ENCODE data around the gene TROAP. TPM values are rescaled to one million over a fixed set of nuclear protein-coding genes. Genes with fewer than 3 reads are reported as not detected.
A peak's percentile ranks its signal among the peaks of the same experiment; 100 is the strongest.

TROAP gene
- polyA plus RNA-seq (2013, experiment 1 of 2), result 57.2 TPM
- polyA plus RNA-seq (2013, experiment 2 of 2), result 56.2 TPM

DNA sequence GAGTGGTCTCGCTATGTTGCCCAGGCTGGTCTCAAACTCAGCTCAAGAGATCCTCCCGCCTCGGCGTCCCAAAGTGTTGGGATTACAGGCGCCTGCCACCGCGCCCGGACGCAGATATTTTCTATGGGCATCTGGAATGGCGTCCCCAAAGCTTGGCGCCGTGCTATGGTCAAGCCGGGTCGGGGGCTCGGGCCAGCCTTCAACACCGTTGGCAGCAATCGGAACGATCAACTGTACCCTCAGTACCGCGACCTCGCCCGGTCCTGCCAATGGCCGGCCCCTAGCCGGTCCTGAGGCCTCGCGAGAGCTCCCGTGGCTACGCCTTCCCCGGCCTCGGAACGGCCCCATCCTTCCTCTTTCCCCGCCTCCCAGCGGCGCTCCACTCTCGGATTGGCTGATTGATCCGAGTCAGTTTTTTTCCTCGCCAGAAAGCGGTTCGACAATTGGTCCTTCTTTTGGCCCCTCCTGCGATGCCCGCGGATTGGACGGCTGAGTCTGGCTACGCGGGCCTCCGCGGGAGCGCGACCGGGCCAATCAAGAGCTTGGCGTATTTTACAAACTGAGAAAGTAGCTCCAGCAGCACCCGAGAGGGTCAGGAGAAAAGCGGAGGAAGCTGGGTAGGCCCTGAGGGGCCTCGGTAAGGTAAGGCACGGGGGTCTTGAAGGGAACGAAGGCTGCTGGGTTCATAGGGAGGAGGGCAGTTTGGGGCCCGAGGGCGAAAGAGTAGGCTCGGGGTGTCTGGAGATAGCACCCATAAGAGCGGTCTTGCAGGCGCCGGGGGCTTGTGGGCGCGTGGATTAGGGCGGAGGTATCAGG lies at the start of gene TROAP:
Gene TROAP, plus strand, starts transcription at position 548 of the 816 bp plus-strand sequence. CDS start 354 bp downstream, outside the sequence.
- peak; percentile 100 for DNase-seq
- peak within 1 kb of the TSS; percentile 72 for H2AK5ac ChIP-seq (ENCODE audit: low read length)
- no peaks in the 10 kb centered on the region for H3K27me3 ChIP-seq (ENCODE audit: insufficient read depth, low read length, poor library complexity)
- peak within 1 kb of the TSS; percentile 19 for H3K27ac ChIP-seq (ENCODE audit: low read depth, low read length)
- H4K5ac ChIP-seq (ENCODE audit: low read length), result no peak within 1 kb of the TSS
- H3K79me1 ChIP-seq (ENCODE audit: low read length), result peaks cover 7% of the 10 kb centered on the region
- peaks cover 6% of the 10 kb centered on the region for H3K79me2 ChIP-seq (ENCODE audit: control insufficient read depth, insufficient read depth, low read length)
- no peak within 1 kb of the TSS for H4K8ac ChIP-seq (ENCODE audit: low read depth, low read length)
- WGBS (ENCODE audit: extremely low coverage, insufficient coverage, low lambda C conversion rate), result no CpG with 5 or more reads among the region's 65 CpGs
- peak within 1 kb of the TSS; percentile 100 for H3K4me3 ChIP-seq (ENCODE audit: low read length)
- H3K18ac ChIP-seq (ENCODE audit: low read length), result peak within 1 kb of the TSS; percentile 93
- peak within 1 kb of the TSS; percentile 75 for H3K4ac ChIP-seq (ENCODE audit: low read depth, low read length)
- peaks cover 4% of the 10 kb centered on the region for H3K4me1 ChIP-seq (ENCODE audit: control insufficient read depth, low read depth, low read length)
- H3K36me3 ChIP-seq (ENCODE audit: control insufficient read depth, insufficient read depth, low read length), result peaks cover 8% of the 10 kb centered on the region
- H3K23ac ChIP-seq (ENCODE audit: low read length), result peak within 1 kb of the TSS; percentile 45
- H2BK5ac ChIP-seq (ENCODE audit: low read length), result peak within 1 kb of the TSS; percentile 78
- H3K56ac ChIP-seq (ENCODE audit: low read length), result peak within 1 kb of the TSS; percentile 99
- peak within 1 kb of the TSS; percentile 99 for H3K9ac ChIP-seq (ENCODE audit: low read length)
- H2BK15ac ChIP-seq (replicated peaks; ENCODE audit: low read depth), result no peak within 1 kb of the TSS
- H3K4me2 ChIP-seq (ENCODE audit: low read length), result peak within 1 kb of the TSS; percentile 97
- H2BK120ac ChIP-seq (ENCODE audit: low read depth, low read length), result no peak within 1 kb of the TSS

- no peak overlapping the region for H3K18ac ChIP-seq (ENCODE audit: low read length)
- no peak overlapping the region for H2AK5ac ChIP-seq (ENCODE audit: low read length)
- no peak for DNase-seq
- no peak overlapping the region for H2BK15ac ChIP-seq (replicated peaks; ENCODE audit: low read depth)
- H3K36me3 ChIP-seq (ENCODE audit: control insufficient read depth, insufficient read depth, low read length), result peaks cover 21% of the 10 kb centered on the region
- no peak overlapping the region for H2BK120ac ChIP-seq (ENCODE audit: low read depth, low read length)
- H3K4ac ChIP-seq (ENCODE audit: low read depth, low read length), result no peak overlapping the region
- H3K79me2 ChIP-seq (ENCODE audit: control insufficient read depth, insufficient read depth, low read length), result peaks cover under 1% of the 10 kb centered on the region
- no peak overlapping the region for H3K4me3 ChIP-seq (ENCODE audit: low read length)
- no peak overlapping the region for H4K8ac ChIP-seq (ENCODE audit: low read depth, low read length)
- no peak overlapping the region for H3K56ac ChIP-seq (ENCODE audit: low read length)
- WGBS (ENCODE audit: extremely low coverage, insufficient coverage, low lambda C conversion rate), result no CpG with 5 or more reads among the region's 6 CpGs
- H2BK5ac ChIP-seq (ENCODE audit: low read length), result no peak overlapping the region
- H3K4me1 ChIP-seq (ENCODE audit: control insufficient read depth, low read depth, low read length), result no peaks in the 10 kb centered on the region
- H3K23ac ChIP-seq (ENCODE audit: low read length), result no peak overlapping the region
- H3K27me3 ChIP-seq (ENCODE audit: insufficient read depth, low read length, poor library complexity), result no peaks in the 10 kb centered on the region
- H3K27ac ChIP-seq (ENCODE audit: low read depth, low read length), result no peak overlapping the region
- H4K5ac ChIP-seq (ENCODE audit: low read length), result no peak overlapping the region
- H3K9ac ChIP-seq (ENCODE audit: low read length), result no peak overlapping the region
- H3K4me2 ChIP-seq (ENCODE audit: low read length), result no peak overlapping the region
- peaks cover 5% of the 10 kb centered on the region for H3K79me1 ChIP-seq (ENCODE audit: low read length)
Measured at GRCh38 chr12:49273726-49274395, 49.2 kb upstream of the TROAP start.

DNA sequence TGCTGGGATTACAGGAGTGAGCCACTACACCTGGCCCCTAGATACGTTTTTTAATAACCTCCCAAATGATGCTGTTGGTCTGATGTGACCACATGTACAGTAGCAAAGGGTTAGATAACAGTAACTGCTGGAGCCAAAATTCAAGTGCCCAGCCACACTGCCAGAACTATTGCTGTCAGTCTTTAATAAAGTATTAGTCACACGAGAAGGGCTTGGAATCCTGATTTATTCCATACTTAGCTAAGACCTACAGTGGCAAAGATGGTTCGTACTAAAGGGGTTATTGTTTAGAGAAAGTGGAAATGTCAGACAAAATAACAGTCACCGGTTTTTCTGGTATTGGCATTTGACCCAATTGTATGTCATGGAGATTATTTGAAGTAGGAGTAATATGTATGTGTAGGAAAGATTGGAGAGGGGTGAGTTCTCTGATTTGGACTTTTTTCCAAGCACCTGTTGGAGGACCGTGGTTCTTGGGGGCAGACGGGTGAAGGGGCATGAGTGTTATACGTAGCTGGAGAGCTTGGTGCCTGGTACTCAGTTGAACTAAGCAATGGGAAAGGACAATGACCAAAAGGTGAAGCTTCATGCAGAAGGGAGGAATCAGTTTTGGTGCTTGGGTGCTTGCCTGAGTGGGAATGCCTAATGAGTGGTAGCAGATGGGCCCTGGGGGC lies 48.5 kb upstream of the TROAP start:
- WGBS (ENCODE audit: extremely low coverage, insufficient coverage, low lambda C conversion rate), result no CpG with 5 or more reads among the region's 7 CpGs
- DNase-seq, result no peak
- no peak overlapping the region for H3K56ac ChIP-seq (ENCODE audit: low read length)
- H3K4ac ChIP-seq (ENCODE audit: low read depth, low read length), result no peak overlapping the region
- H3K23ac ChIP-seq (ENCODE audit: low read length), result no peak overlapping the region
- H3K4me1 ChIP-seq (ENCODE audit: control insufficient read depth, low read depth, low read length), result no peaks in the 10 kb centered on the region
- H3K4me2 ChIP-seq (ENCODE audit: low read length), result no peak overlapping the region
- H3K79me2 ChIP-seq (ENCODE audit: control insufficient read depth, insufficient read depth, low read length), result no peaks in the 10 kb centered on the region
- peaks cover 5% of the 10 kb centered on the region for H3K79me1 ChIP-seq (ENCODE audit: low read length)
- no peak overlapping the region for H3K4me3 ChIP-seq (ENCODE audit: low read length)
- no peak overlapping the region for H3K18ac ChIP-seq (ENCODE audit: low read length)
- H2BK120ac ChIP-seq (ENCODE audit: low read depth, low read length), result no peak overlapping the region
- no peak overlapping the region for H4K5ac ChIP-seq (ENCODE audit: low read length)
- no peak overlapping the region for H2BK15ac ChIP-seq (replicated peaks; ENCODE audit: low read depth)
- H4K8ac ChIP-seq (ENCODE audit: low read depth, low read length), result no peak overlapping the region
- H3K27me3 ChIP-seq (ENCODE audit: insufficient read depth, low read length, poor library complexity), result no peaks in the 10 kb centered on the region
- H2BK5ac ChIP-seq (ENCODE audit: low read length), result no peak overlapping the region
- H3K36me3 ChIP-seq (ENCODE audit: control insufficient read depth, insufficient read depth, low read length), result peaks cover 18% of the 10 kb centered on the region
- H2AK5ac ChIP-seq (ENCODE audit: low read length), result no peak overlapping the region
- no peak overlapping the region for H3K27ac ChIP-seq (ENCODE audit: low read depth, low read length)
- H3K9ac ChIP-seq (ENCODE audit: low read length), result no peak overlapping the region

GRCh38 chr12:49276304-49277290 lies 46.5 kb upstream of the TROAP start:
- Histone ChIP-seq H3K56ac (ENCODE audit: low read length) (no peak overlapping the region), H4K5ac (ENCODE audit: low read length) (no peak overlapping the region), H3K36me3 (ENCODE audit: control insufficient read depth, insufficient read depth, low read length) (peaks cover 4% of the 10 kb centered on the region), H3K23ac (ENCODE audit: low read length) (no peak overlapping the region), H3K79me2 (ENCODE audit: control insufficient read depth, insufficient read depth, low read length) (no peaks in the 10 kb centered on the region), H2BK120ac (ENCODE audit: low read depth, low read length) (no peak overlapping the region), H3K18ac (ENCODE audit: low read length) (no peak overlapping the region), H2BK5ac (ENCODE audit: low read length) (no peak overlapping the region), H3K4me1 (ENCODE audit: control insufficient read depth, low read depth, low read length) (no peaks in the 10 kb centered on the region), H3K4me3 (ENCODE audit: low read length) (no peak overlapping the region), H3K27me3 (ENCODE audit: insufficient read depth, low read length, poor library complexity) (no peaks in the 10 kb centered on the region), H3K4ac (ENCODE audit: low read depth, low read length) (no peak overlapping the region), H3K9ac (ENCODE audit: low read length) (no peak overlapping the region), H4K8ac (ENCODE audit: low read depth, low read length) (no peak overlapping the region), H3K79me1 (ENCODE audit: low read length) (no peaks in the 10 kb centered on the region), H2BK15ac (replicated peaks; ENCODE audit: low read depth) (no peak overlapping the region), H2AK5ac (ENCODE audit: low read length) (no peak overlapping the region), H3K27ac (ENCODE audit: low read depth, low read length) (no peak overlapping the region), H3K4me2 (ENCODE audit: low read length) (no peak overlapping the region)
- WGBS (ENCODE audit: extremely low coverage, insufficient coverage, low lambda C conversion rate), result no CpG with 5 or more reads among the region's 13 CpGs
- DNase-seq, result no peak

GRCh38 chr12:49277466-49277865 lies 45.6 kb upstream of the TROAP start:
- Histone ChIP-seq H2BK5ac (ENCODE audit: low read length) (no peak overlapping the region), H3K4me3 (ENCODE audit: low read length) (no peak overlapping the region), H3K27me3 (ENCODE audit: insufficient read depth, low read length, poor library complexity) (no peaks in the 10 kb centered on the region), H2BK120ac (ENCODE audit: low read depth, low read length) (no peak overlapping the region), H3K4ac (ENCODE audit: low read depth, low read length) (no peak overlapping the region), H4K5ac (ENCODE audit: low read length) (no peak overlapping the region), H3K79me2 (ENCODE audit: control insufficient read depth, insufficient read depth, low read length) (no peaks in the 10 kb centered on the region), H2AK5ac (ENCODE audit: low read length) (no peak overlapping the region), H3K18ac (ENCODE audit: low read length) (no peak overlapping the region), H2BK15ac (replicated peaks; ENCODE audit: low read depth) (no peak overlapping the region), H3K36me3 (ENCODE audit: control insufficient read depth, insufficient read depth, low read length) (peaks cover 4% of the 10 kb centered on the region), H4K8ac (ENCODE audit: low read depth, low read length) (no peak overlapping the region), H3K4me1 (ENCODE audit: control insufficient read depth, low read depth, low read length) (no peaks in the 10 kb centered on the region), H3K56ac (ENCODE audit: low read length) (no peak overlapping the region), H3K79me1 (ENCODE audit: low read length) (no peaks in the 10 kb centered on the region), H3K9ac (ENCODE audit: low read length) (no peak overlapping the region), H3K4me2 (ENCODE audit: low read length) (no peak overlapping the region), H3K27ac (ENCODE audit: low read depth, low read length) (no peak overlapping the region), H3K23ac (ENCODE audit: low read length) (no peak overlapping the region)
- WGBS (ENCODE audit: extremely low coverage, insufficient coverage, low lambda C conversion rate), result no CpG with 5 or more reads among the region's 7 CpGs
- DNase-seq, result no peak

All from mesendoderm (in vitro differentiated cells).